Astrocyte of the cerebellum (primary cell): Measurements from ENCODE around the gene FBXO38.
A peak's percentile ranks its signal among the peaks of the same experiment; 100 is the strongest.

Experiments
- DNase-seq: peaks from one replicate; pipeline ENCODE4 v3.0.0-alpha.2; 2011; ENCODE audit warnings: low read depth
- H3K4me3 ChIP-seq: 2 replicates; pipeline ENCODE4 v1.5.1; 2011; ENCODE audit warnings: mild to moderate bottlenecking, low read depth, low read length, moderate library complexity
- CTCF ChIP-seq: IDR thresholded peaks from 2 replicates; pipeline ENCODE4 v1.5.1; 2012; ENCODE audit warnings: low read length, low read depth, moderate library complexity, mild to moderate bottlenecking; ENCODE audit errors: missing control alignments
- in situ Hi-C: cut with HindIII; loops from 2 replicates; pipeline ENCODE4 v1.10.0; 2017; ENCODE audit warnings: low sequenced_read_pairs

Gene FBXO38

GRCh38 chr5:148403344-148403743 lies 19.6 kb downstream of the FBXO38 start:
- in situ Hi-C loops = no loop called here
- no peak for DNase-seq
- no peak for TF ChIP-seq CTCF
- H3K4me3 ChIP-seq = no peak overlapping the region

GRCh38 chr5:148406406-148406805 lies 22.6 kb downstream of the FBXO38 start:
- DNase-seq = no peak
- in situ Hi-C loops = no loop called here
- no peak overlapping the region for H3K4me3 ChIP-seq
- TF ChIP-seq CTCF = no peak

- no peak overlapping the region for H3K4me3 ChIP-seq
- in situ Hi-C loops = no loop called here
Measured at GRCh38 chr5:148408092-148408491, 24.3 kb downstream of the FBXO38 start.

GRCh38 chr5:148412124-148412523 lies 28.4 kb downstream of the FBXO38 start:
- in situ Hi-C loops = no loop called here
- no peak overlapping the region for H3K4me3 ChIP-seq
- no peak for TF ChIP-seq CTCF
- no peak for DNase-seq

More at GRCh38 chr5:148408092-148408491, 24.3 kb downstream of the FBXO38 start:
- DNase-seq = no peak
- TF ChIP-seq CTCF = no peak

- no peak for TF ChIP-seq CTCF
- DNase-seq = no peak
- H3K4me3 ChIP-seq = no peak overlapping the region
- in situ Hi-C loops = no loop called here
Measured at GRCh38 chr5:148414833-148415232, 31.1 kb downstream of the FBXO38 start.

- no peak for DNase-seq
- no peak overlapping the region for H3K4me3 ChIP-seq
- TF ChIP-seq CTCF = no peak
- in situ Hi-C loops = no loop called here
Measured at GRCh38 chr5:148416416-148416815, 32.7 kb downstream of the FBXO38 start.

GRCh38 chr5:148416921-148417320 lies 33.2 kb downstream of the FBXO38 start:
- TF ChIP-seq CTCF = no peak
- no peak overlapping the region for H3K4me3 ChIP-seq
- in situ Hi-C loops = no loop called here
- DNase-seq = peak; percentile 18
